ENCODE measurements around the gene AGBL4.

AGBL4 gene

GRCh38 chr1:48917901-48918603, 1105.7 kb downstream of the AGBL4 start:
- TF ChIP-seq TAF1 (IDR thresholded peaks at IDR 0.05; ENCODE audit: borderline replicate concordance, insufficient read depth, low read length): no peak
- TF ChIP-seq REST (IDR thresholded peaks at IDR 0.05; ENCODE audit: insufficient read depth in 1 of 2, low read depth in 2 of 2, low read length in 2 of 2): no peak
- TF ChIP-seq SIN3A (IDR thresholded peaks at IDR 0.05; ENCODE audit: borderline replicate concordance, insufficient read depth, low read length): no peak
- no peak for TF ChIP-seq POLR2AphosphoS5 (IDR thresholded peaks at IDR 0.05; ENCODE audit: low read depth, low read length)
- no peak for TF ChIP-seq FOXP2 (optimal IDR thresholded peaks at IDR 0.05; ENCODE audit: borderline replicate concordance, extremely low read depth, extremely low read length, insufficient read depth)

DNA sequence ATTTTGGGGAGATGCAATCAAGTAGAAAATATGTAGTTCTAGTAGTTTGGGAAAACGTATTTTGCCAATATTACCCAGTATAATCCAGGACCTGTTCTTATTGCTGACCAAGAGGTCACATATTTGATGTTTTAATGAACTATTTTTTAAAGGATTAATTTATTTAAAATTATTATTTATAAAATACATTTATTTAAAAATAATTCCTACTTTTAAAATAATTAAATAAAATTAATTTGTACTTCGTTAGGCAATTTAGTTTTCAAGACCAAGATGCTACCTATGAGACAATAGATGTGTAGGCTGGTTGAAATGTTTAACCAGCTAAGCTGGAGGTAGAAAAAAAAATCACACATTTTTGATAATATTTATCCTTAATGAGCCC, 1106.7 kb downstream of the AGBL4 start:
- TF ChIP-seq POLR2AphosphoS5 (IDR thresholded peaks at IDR 0.05; ENCODE audit: low read depth, low read length) (no peak), TAF1 (IDR thresholded peaks at IDR 0.05; ENCODE audit: borderline replicate concordance, insufficient read depth, low read length) (no peak), REST (IDR thresholded peaks at IDR 0.05; ENCODE audit: insufficient read depth in 1 of 2, low read depth in 2 of 2, low read length in 2 of 2) (no peak), SIN3A (IDR thresholded peaks at IDR 0.05; ENCODE audit: borderline replicate concordance, insufficient read depth, low read length) (no peak), FOXP2 (optimal IDR thresholded peaks at IDR 0.05; ENCODE audit: borderline replicate concordance, extremely low read depth, extremely low read length, insufficient read depth) (no peak)

DNA sequence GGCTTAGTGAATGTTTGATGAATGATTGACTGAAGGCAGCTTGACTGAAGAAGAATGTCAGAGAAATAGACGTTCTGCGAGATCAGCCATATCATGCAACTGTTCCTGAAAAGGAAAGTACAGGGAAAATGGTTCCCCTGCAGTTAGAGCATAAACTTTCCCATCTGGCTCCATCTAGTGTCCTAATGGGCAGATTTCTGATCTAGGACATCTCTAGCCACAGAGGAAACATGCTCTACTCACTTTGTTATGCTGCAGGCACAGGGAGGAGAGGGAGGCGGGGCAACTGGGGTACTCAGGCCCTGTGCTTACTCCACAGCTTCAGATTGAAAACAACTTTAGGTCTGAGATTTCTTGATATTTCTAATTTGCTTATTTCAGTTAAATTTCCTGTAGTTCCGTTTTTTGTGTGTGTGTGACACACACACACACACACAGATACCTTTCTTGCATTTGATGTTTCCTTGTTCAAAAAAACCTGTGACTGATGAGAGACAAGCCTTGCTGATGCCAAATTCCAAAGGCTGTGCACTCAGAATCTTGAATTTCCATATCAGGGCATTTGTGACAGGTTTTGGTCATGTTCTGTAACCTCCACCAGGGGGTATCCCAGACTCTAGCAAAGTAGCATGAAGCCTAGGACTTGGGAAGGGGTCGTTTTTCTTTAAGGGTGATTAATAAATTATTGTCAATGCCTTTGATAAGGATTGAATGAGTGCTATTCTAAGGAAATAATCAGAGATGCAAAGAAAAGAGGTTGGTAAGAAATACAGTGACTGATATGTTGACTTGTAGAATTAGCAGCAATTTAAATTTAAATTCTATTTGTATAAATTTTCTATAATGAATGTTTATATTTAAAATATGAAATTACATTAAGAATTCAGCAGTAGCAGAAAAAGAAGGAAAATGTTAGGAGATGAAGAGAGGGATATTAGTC, 1107.4 kb downstream of the AGBL4 start:
- TF ChIP-seq REST (IDR thresholded peaks at IDR 0.05; ENCODE audit: insufficient read depth in 1 of 2, low read depth in 2 of 2, low read length in 2 of 2): no peak
- TF ChIP-seq TAF1 (IDR thresholded peaks at IDR 0.05; ENCODE audit: borderline replicate concordance, insufficient read depth, low read length): no peak
- no peak for TF ChIP-seq SIN3A (IDR thresholded peaks at IDR 0.05; ENCODE audit: borderline replicate concordance, insufficient read depth, low read length)
- TF ChIP-seq FOXP2 (optimal IDR thresholded peaks at IDR 0.05; ENCODE audit: borderline replicate concordance, extremely low read depth, extremely low read length, insufficient read depth): no peak
- TF ChIP-seq POLR2AphosphoS5 (IDR thresholded peaks at IDR 0.05; ENCODE audit: low read depth, low read length): no peak

DNA sequence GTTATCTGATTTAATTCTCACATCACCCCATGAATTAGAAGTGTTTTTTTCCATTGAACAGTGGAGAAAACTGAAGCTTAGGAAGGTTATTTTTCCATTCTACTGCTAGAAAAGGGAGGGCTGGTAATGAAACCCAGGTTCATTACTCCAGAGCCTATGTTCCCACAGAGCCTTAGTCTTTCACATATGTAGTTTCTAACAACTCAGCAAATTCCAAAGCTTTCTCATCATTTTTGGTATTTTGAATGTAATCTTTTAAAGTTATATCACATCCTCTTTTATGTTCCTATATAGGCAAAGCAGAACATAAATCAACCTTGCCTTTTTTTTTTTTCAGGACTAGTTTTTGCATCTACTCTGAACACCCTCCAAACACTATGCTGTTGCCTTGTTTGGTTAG, 1115.1 kb downstream of the AGBL4 start:
- TF ChIP-seq REST (IDR thresholded peaks at IDR 0.05; ENCODE audit: insufficient read depth in 1 of 2, low read depth in 2 of 2, low read length in 2 of 2): no peak
- TF ChIP-seq POLR2AphosphoS5 (IDR thresholded peaks at IDR 0.05; ENCODE audit: low read depth, low read length): no peak
- no peak for TF ChIP-seq FOXP2 (optimal IDR thresholded peaks at IDR 0.05; ENCODE audit: borderline replicate concordance, extremely low read depth, extremely low read length, insufficient read depth)
- TF ChIP-seq TAF1 (IDR thresholded peaks at IDR 0.05; ENCODE audit: borderline replicate concordance, insufficient read depth, low read length): no peak
- TF ChIP-seq SIN3A (IDR thresholded peaks at IDR 0.05; ENCODE audit: borderline replicate concordance, insufficient read depth, low read length): no peak
